ENCODE data around the gene SERTAD4. TPM values are rescaled to one million over a fixed set of nuclear protein-coding genes. Genes with fewer than 3 reads are reported as not detected.
"Not testable (repeated sequence)": the region's sequence is repeated elsewhere in the genome, so short reads cannot be mapped to it uniquely, and the experiment has no call there.

Gene SERTAD4
- total RNA-seq, result not detected

DNA sequence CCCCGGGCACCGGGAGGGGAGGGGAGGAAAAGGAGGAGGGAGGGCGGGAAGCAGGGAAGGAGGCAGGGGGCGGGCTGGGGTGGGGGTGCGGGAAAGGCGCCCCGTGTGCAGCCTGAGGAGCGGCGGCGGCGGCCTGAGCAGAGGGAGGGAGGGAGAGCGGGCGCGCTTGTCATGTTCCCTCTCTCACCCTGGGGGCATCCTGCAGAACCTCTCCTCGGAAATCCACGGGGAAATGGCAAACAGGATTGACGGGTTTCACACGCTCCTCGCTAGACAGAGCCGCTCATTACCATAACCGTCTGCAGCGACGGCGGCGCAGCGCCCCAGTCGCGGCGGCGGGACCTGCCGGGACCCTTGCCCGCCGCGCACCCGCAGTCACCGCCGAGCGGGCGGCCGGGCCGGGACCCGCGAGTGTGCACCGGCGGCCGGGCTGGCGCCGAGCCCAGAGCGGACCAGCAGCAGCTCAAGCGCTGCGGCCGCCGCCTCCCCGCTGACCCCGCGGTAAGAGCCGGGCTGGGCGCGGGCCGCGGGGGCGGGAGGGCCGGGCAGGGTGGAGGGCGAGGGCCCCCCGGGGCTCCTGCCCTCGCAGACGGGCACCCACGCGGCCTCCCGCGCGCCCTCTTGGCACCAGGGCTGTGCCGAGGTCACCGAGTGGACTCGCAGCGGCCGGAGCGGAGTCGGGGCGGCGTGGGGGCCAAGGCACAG is at the start of gene SERTAD4:
SERTAD4 (plus strand) TSS at position 286 of the 705 bp plus-strand sequence. CDS start 5,165 bp downstream, outside the sequence.
- DNase-seq (no peak), ATAC-seq (no peak)
- ChIA-PET CTCF (no interaction called here), POLR2A (interaction anchor here (0.7 kb wide), 1 partner anchor 19 kb away, joined by 3 read pairs; no protein-coding TSS in a partner anchor)
- no peaks in the 10 kb centered on the region for H3K36me3 Mint-ChIP-seq (ENCODE audit: low read depth)
- no peak within 1 kb of the TSS for H3K27ac Mint-ChIP-seq
- TF ChIP-seq, protein P1, sequence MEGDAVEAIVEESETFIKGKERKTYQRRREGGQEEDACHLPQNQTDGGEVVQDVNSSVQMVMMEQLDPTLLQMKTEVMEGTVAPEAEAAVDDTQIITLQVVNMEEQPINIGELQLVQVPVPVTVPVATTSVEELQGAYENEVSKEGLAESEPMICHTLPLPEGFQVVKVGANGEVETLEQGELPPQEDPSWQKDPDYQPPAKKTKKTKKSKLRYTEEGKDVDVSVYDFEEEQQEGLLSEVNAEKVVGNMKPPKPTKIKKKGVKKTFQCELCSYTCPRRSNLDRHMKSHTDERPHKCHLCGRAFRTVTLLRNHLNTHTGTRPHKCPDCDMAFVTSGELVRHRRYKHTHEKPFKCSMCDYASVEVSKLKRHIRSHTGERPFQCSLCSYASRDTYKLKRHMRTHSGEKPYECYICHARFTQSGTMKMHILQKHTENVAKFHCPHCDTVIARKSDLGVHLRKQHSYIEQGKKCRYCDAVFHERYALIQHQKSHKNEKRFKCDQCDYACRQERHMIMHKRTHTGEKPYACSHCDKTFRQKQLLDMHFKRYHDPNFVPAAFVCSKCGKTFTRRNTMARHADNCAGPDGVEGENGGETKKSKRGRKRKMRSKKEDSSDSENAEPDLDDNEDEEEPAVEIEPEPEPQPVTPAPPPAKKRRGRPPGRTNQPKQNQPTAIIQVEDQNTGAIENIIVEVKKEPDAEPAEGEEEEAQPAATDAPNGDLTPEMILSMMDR (IDR thresholded peaks at IDR 0.05), result no peak
- peaks cover 8% of the 10 kb centered on the region for H3K4me1 Mint-ChIP-seq (ENCODE audit: low read depth)
- peaks cover 46% of the 10 kb centered on the region for H3K27me3 Mint-ChIP-seq
- peak within 1 kb of the TSS; percentile 43 for H3K4me3 Mint-ChIP-seq
- H3K9me3 Mint-ChIP-seq, result no peaks in the 10 kb centered on the region
- intact Hi-C loops (cut with micrococcal nuclease), result no loop called here

DNA sequence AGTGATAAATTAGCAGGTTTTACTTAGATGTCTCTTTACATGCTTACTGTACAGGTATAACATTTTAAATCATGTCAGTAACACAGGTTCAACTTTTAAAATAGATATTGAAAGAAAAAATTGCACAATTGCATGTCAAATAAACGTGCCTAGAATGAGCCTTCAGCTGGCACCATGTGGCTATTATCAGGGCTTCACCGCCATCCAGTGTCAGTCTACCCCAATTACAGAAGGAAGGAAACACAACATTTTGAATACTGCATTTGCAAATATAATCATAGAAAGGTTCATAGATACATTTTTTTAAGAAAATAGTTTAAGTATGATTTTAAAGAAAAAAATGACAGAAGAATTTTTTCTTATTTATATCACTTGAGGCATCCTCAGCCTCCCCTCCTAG is 47.5 kb upstream of the SERTAD4 start:
- DNase-seq (no peak), ATAC-seq (no peak)
- ChIA-PET CTCF (no interaction called here), POLR2A (no interaction called here)
- Mint-ChIP-seq H3K4me3 (no peak overlapping the region), H3K27me3 (peaks cover 8% of the 10 kb centered on the region), H3K36me3 (ENCODE audit: low read depth) (no peaks in the 10 kb centered on the region), H3K27ac (no peak overlapping the region), H3K4me1 (ENCODE audit: low read depth) (no peaks in the 10 kb centered on the region), H3K9me3 (no peaks in the 10 kb centered on the region)
- intact Hi-C loops (cut with micrococcal nuclease), result no loop called here
- TF ChIP-seq, protein P1 (IDR thresholded peaks at IDR 0.05), result no peak

DNA sequence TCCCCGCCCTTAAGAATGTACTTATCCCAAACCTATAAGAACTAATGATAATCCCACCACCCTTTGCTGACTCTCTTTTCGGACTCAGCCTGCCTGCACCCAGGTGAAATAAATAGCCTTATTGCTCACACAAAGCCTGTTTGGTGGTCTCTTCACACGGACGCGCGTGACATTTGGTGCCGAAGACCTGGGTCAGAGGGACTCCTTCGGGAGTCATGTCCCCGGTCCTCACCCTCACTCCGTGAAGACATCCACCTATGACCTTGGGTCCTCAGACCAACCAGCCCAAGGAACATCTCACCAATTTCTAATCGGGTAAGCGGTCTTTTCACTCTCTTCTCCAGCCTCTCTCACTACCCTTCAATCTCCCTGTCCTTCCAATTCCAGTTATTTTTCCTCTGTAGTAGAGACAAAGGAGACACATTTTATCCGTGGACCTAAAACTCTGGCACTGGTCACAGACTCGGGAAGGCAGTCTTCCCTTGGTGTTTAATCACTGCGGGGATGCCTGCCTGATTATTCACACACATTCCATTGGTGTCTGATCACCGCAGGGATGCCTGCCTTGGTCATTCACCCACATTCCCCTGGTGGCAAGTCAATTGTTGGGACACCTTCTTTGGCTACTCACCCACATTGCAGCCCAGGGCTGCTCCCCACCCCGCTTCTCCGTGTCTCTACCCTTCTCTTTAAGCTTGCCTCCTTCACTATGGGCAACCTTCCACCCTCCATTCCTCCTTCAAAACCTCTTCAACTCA is 44.6 kb upstream of the SERTAD4 start:
- H3K27ac Mint-ChIP-seq; H3K36me3 Mint-ChIP-seq (ENCODE audit: low read depth); CTCF ChIA-PET; H3K9me3 Mint-ChIP-seq; intact Hi-C loops (cut with micrococcal nuclease); DNase-seq; POLR2A ChIA-PET; H3K27me3 Mint-ChIP-seq; H3K4me3 Mint-ChIP-seq; ATAC-seq; H3K4me1 Mint-ChIP-seq (ENCODE audit: low read depth): not testable (repeated sequence)

DNA sequence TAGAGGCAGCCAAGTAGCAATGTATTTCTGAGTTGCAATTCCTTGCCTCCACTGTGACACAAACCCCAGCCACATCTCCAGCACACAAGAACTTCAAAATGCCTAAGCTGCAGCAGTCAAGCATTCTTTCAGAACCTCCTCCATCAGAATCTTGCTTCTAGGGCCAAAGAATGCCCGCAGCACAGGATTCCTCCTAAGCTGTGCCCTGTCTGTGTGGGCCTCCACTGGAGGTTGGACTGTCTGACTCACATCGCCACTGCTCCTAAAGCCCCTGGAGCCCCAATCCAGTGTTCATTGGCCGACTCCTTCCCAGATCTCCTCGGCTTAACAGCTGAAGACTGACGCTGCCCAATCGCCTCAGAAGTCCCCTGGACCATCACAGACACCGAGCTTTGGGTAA is 43.2 kb upstream of the SERTAD4 start:
- CTCF ChIA-PET, result no interaction called here
- no peaks in the 10 kb centered on the region for H3K4me1 Mint-ChIP-seq (ENCODE audit: low read depth)
- H3K4me3 Mint-ChIP-seq, result no peak overlapping the region
- TF ChIP-seq, protein P1 (IDR thresholded peaks at IDR 0.05), result no peak
- ATAC-seq (no peak), DNase-seq (no peak)
- intact Hi-C loops (cut with micrococcal nuclease), result no loop called here
- H3K9me3 Mint-ChIP-seq, result no peaks in the 10 kb centered on the region
- H3K27me3 Mint-ChIP-seq, result peaks cover 5% of the 10 kb centered on the region
- POLR2A ChIA-PET, result no interaction called here
- no peak overlapping the region for H3K27ac Mint-ChIP-seq
- no peaks in the 10 kb centered on the region for H3K36me3 Mint-ChIP-seq (ENCODE audit: low read depth)

DNA sequence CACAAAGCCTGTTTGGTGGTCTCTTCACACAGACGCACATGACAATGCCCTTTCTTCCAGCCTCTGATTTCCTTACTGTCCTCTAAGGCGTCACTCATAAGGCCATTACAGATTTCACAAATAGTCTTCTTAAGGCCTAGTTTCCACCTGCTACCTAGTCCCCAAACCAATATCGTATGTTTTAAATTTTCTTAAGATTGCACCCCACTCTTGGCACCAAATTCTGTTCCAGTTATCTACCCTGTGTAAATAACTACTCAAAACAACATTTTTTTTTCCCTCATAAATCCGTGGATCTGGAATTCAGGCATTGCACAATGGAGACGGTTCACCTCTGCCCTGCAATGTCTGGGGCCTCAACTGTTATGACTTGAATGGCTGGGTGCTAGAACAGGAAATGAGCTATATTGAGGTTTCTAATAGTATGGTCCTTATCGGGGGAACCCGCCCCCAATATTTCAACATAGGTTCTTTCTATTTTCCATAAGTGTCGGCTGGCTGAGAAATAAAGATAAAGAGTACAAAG is 36.9 kb upstream of the SERTAD4 start:
- CTCF ChIA-PET, result no interaction called here

DNA sequence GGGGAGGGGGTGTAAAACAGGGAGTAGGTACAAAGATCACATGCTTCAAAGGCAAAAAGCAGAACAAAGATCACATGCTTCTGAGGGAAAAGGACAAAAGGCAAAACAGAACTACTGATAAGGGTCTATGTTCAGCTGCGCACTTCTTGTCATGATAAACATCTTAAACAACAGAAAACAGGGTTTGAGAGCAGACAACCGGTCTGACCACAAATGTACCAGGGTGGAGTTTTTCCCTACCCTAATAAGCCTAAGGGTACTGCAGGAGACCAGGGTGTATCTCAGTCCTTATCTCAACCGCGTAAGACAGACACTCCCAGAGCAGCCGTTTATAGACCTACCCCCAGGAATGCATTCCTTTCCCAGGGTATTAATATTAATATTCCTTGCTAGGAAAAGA is 36.3 kb upstream of the SERTAD4 start:
- POLR2A ChIA-PET, result interaction anchor here (0.6 kb wide), 1 partner anchor 135 kb away, joined by 3 read pairs; no protein-coding TSS in a partner anchor
- DNase-seq; intact Hi-C loops (cut with micrococcal nuclease); CTCF ChIA-PET; H3K36me3 Mint-ChIP-seq (ENCODE audit: low read depth); H3K4me1 Mint-ChIP-seq (ENCODE audit: low read depth); H3K4me3 Mint-ChIP-seq; H3K27ac Mint-ChIP-seq; H3K9me3 Mint-ChIP-seq; H3K27me3 Mint-ChIP-seq; ATAC-seq: not testable (repeated sequence)

More for the DNA sequence above, 36.9 kb upstream of the SERTAD4 start:
- Mint-ChIP-seq H3K9me3 (no peaks in the 10 kb centered on the region), H3K4me3 (no peak overlapping the region), H3K4me1 (ENCODE audit: low read depth) (no peaks in the 10 kb centered on the region), H3K27ac (no peak overlapping the region), H3K36me3 (ENCODE audit: low read depth) (no peaks in the 10 kb centered on the region), H3K27me3 (peaks cover 4% of the 10 kb centered on the region)
- DNase-seq (no peak), ATAC-seq (no peak)
- TF ChIP-seq, protein P1 (IDR thresholded peaks at IDR 0.05), result no peak
- POLR2A ChIA-PET, result interaction anchor here (0.6 kb wide), 1 partner anchor 134 kb away, joined by 3 read pairs; no protein-coding TSS in a partner anchor
- intact Hi-C loops (cut with micrococcal nuclease), result no loop called here

Data from activated CD8-positive, alpha-beta T cell treated with anti-CD3 and anti-CD28 coated beads for 36 hours (primary cell).